Putamen (tissue), 1 donor: ENCODE results near the gene ISOC1.

Source experiments
- DNase-seq: peaks from one replicate; pipeline ENCODE4 v3.0.0-alpha.2; 2016; ENCODE audit warnings: low spot score

Gene ISOC1

DNA sequence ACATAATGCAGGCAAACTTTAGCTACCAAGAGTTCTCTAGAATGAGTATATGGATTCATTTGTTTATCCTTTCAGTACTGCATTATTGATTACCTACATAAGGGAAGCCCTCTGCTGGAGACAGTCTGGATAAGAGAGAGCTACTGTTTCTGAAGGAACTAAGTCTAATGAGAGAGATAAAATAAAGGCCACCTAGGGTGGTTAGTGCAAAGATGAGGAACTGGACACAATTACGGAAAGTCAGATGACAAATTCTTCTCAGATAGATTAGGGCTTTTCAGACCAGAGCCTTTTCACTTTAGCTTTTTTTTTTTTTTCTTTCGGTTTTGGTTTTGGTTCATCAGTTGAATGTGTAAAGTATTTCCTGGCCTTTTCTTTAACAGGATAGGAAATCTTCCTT is 31.3 kb downstream of the ISOC1 start:
- no peak for DNase-seq

DNA sequence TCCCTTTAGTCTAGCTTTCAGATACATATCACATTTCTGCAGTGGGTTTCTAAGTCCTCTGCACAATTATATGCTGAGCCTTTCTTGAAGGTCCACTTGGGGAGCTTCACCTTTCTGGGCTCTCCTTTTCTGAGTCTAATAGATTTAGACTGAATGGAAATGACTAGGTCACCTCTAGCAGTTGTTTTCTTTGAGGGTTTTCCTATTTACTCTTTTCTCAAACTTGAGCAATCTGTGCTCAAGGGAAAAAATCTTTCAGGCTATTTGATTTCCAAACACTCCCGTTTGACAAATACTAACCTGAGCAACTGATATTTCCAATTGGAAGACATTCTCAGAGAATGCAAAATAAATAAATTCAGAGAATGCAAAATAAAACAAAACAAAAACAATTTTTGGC is 39.0 kb downstream of the ISOC1 start:
- no peak for DNase-seq

DNA sequence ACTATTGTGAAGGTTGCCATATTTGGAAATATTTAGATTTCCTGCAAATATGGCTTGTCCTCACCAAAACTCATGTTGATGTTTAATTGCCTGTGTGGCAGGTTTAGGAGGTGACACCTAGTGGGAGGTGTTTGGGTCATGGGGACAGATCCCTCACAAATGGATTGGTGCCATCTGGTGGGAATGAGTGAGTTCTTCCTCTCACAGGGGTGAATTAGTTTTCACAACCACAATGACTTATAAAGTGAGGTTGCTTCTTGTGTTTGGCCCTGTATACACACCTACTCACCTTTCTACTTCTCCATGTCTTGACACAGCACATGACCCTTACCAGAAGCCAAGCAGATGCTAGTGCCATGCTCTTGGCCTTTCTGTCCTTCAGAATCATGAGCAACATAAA is 41.1 kb downstream of the ISOC1 start:
- DNase-seq, result no peak

DNA sequence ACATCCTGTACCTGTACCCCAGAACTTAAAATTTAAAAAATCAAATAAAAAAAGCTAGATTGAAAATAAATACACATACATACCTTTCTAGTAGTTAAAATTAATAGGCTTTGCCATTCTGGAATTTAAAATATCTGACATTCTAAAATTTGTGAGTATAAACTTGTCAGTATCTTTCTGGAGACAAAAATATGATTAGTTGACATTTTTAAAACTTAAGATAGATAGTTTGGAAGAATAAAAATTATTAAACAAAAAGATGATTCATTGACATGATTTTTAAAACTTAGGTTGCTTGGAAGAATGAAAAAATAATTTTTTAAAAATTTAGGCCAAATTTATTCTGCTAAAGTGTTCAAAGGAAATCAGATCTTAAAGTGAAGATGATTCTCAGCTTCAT is 43.1 kb downstream of the ISOC1 start:
- no peak for DNase-seq

DNA sequence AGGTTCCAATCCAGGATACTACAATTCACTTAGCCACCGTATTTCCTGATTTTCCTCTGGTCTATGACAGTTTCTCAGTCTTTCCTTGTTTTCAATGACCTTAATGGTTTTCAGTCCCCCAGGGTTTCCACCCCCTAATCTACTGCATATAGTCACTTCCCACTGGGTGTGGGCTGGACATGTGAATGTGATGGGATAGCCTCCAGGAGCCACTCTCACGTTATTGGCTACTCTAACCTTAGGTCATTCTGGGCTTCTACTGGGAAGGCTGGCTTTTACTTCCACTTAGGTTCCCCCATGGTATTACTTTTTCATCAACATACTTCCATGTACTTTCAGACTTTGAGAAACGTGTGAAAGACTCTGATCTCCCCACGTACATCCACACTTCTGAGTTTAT is 46.5 kb downstream of the ISOC1 start:
- no peak for DNase-seq

DNA sequence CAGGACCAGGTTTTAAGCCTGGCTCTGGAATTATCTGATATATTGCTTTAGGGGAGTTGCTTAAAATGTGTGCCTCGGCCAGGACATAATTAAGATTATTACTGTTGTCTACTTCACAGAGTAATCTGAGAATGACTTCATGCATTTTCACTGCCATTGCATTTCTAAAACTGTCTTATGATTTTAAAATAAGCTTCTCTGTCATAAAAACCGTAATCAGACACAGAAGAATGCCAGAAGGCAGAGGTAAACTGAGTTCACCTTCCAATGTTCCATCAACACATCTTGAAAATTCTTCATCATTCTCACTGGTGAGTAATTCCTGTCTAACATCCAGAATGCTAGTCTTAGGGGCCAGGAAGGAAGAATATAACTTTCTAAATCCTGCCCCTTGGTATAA is 47.1 kb downstream of the ISOC1 start:
- no peak for DNase-seq

DNA sequence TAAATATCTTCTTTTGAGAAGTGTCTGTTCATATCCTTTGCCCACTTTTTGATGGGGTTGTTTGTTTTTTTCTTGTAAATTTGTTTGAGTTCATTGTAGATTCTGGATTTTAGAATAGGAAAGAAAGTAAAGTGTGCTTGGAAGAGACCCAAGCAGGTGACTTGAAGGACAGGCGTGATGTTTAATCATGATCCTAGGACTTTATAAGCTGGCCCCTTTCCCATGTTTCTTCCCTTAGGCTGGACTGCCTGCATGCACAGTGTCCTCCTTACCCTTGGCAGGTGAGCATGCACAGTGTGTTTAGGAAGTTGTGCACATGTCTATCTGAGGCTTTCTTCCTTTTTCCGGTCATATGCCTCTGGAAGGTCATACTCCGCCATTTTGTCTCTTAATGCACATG is 61.3 kb downstream of the ISOC1 start:
- DNase-seq, result no peak

DNA sequence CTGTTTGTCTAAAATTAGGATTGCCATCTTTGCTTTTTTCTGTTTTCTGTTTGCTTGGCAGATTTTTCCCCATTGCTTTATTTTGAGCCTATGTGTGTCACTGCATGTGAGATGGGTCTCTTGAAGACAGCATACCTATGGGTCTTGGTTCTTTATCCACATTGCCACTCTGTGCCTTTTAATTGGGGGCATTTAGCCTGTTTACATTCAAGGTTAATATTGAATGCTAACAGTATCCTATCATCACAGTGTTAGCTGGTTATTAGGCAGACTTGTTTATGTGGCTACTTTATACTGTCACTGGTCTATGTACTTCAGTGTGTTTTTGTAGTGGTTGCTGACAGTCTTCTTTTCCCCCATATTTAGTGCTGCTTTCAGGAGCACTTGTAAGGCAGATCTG is 67.3 kb downstream of the ISOC1 start:
- no peak for DNase-seq
